ENCODE results near the gene NTM.

DNA sequence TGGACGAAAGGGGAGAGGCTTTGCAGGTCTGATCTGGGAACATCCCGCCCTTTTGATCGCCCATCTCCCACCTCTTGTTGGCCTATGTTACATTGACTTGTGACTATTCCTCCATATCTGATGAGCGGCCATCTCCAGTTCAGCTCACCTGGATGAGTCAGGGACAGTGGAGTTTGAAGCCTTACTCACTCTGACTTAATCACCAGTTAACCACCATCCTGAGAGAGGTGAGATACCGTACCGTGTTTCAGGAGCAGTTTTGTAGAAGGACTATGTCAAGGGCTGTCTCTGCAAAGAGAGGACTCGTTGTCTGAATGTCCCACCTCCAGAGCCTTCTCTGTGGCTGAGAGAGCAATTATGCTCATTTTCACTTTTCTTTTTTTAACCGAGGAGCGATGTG is 771.7 kb downstream of the NTM start:
- TF ChIP-seq, protein P1, sequence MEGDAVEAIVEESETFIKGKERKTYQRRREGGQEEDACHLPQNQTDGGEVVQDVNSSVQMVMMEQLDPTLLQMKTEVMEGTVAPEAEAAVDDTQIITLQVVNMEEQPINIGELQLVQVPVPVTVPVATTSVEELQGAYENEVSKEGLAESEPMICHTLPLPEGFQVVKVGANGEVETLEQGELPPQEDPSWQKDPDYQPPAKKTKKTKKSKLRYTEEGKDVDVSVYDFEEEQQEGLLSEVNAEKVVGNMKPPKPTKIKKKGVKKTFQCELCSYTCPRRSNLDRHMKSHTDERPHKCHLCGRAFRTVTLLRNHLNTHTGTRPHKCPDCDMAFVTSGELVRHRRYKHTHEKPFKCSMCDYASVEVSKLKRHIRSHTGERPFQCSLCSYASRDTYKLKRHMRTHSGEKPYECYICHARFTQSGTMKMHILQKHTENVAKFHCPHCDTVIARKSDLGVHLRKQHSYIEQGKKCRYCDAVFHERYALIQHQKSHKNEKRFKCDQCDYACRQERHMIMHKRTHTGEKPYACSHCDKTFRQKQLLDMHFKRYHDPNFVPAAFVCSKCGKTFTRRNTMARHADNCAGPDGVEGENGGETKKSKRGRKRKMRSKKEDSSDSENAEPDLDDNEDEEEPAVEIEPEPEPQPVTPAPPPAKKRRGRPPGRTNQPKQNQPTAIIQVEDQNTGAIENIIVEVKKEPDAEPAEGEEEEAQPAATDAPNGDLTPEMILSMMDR (optimal IDR thresholded peaks at IDR 0.05 in 1 of 3, IDR thresholded peaks at IDR 0.05 in 1 of 3, conservative IDR thresholded peaks at IDR 0.05 in 1 of 3; ENCODE audit: extremely low read depth in 1 of 3, insufficient read depth in 2 of 3, low read length in 3 of 3) = no peak
- no peak for TF ChIP-seq EZH2 (IDR thresholded peaks at IDR 0.05; ENCODE audit: low read length)
